Measurements from ENCODE around the gene GABRG3.

Gene GABRG3

GRCh38 chr15:27249760-27250109 lies 278.8 kb downstream of the GABRG3 start:
- no peak for ATAC-seq

- ATAC-seq = no peak
Observed at GRCh38 chr15:27250223-27250622, 279.2 kb downstream of the GABRG3 start.

- no peak for ATAC-seq
Observed at GRCh38 chr15:27254055-27254454, 283.1 kb downstream of the GABRG3 start.

GRCh38 chr15:27254801-27255200 lies 283.8 kb downstream of the GABRG3 start:
- no peak for ATAC-seq

GRCh38 chr15:27256446-27256845 lies 285.5 kb downstream of the GABRG3 start:
- no peak for ATAC-seq

GRCh38 chr15:27258287-27258686 lies 287.3 kb downstream of the GABRG3 start:
- ATAC-seq = no peak

- ATAC-seq = no peak
Observed at GRCh38 chr15:27260523-27260922, 289.5 kb downstream of the GABRG3 start.

- no peak for ATAC-seq
Observed at GRCh38 chr15:27268923-27269322, 297.9 kb downstream of the GABRG3 start.

- ATAC-seq = no peak
Observed at GRCh38 chr15:27271258-27271657, 300.3 kb downstream of the GABRG3 start.

GRCh38 chr15:27272427-27272826 lies 301.4 kb downstream of the GABRG3 start:
- ATAC-seq = no peak

GRCh38 chr15:27273506-27273905 lies 302.5 kb downstream of the GABRG3 start:
- no peak for ATAC-seq

GRCh38 chr15:27278761-27279160 lies 307.8 kb downstream of the GABRG3 start:
- no peak for ATAC-seq

GRCh38 chr15:27292641-27293040 lies 321.7 kb downstream of the GABRG3 start:
- no peak for ATAC-seq

- no peak for ATAC-seq
Observed at GRCh38 chr15:27293607-27294006, 322.6 kb downstream of the GABRG3 start.

- ATAC-seq = no peak
Observed at GRCh38 chr15:27317736-27318135, 346.8 kb downstream of the GABRG3 start.

GRCh38 chr15:27323801-27324200 lies 352.8 kb downstream of the GABRG3 start:
- ATAC-seq = no peak

GRCh38 chr15:27324886-27325615 lies 354.1 kb downstream of the GABRG3 start:
- no peak for ATAC-seq

GRCh38 chr15:27327467-27328025 lies 356.6 kb downstream of the GABRG3 start:
- no peak for ATAC-seq

GRCh38 chr15:27328186-27328585 lies 357.2 kb downstream of the GABRG3 start:
- ATAC-seq = no peak

- ATAC-seq = no peak
Observed at GRCh38 chr15:27328608-27329007, 357.6 kb downstream of the GABRG3 start.

GRCh38 chr15:27330326-27330725 lies 359.3 kb downstream of the GABRG3 start:
- ATAC-seq = no peak

GRCh38 chr15:27336676-27337075 lies 365.7 kb downstream of the GABRG3 start:
- ATAC-seq = no peak

- ATAC-seq = no peak
Observed at GRCh38 chr15:27339138-27339537, 368.2 kb downstream of the GABRG3 start.

- no peak for ATAC-seq
Observed at GRCh38 chr15:27341780-27342343, 370.9 kb downstream of the GABRG3 start.

- no peak for ATAC-seq
Observed at GRCh38 chr15:27342991-27343390, 372.0 kb downstream of the GABRG3 start.

All from activated CD4-positive, CD25-positive, alpha-beta regulatory T cell treated with anti-CD3 and anti-CD28 coated beads, Interleukin-2, amount 50 U/mL, for 24 hours (primary cell).